Measurements from ENCODE around the gene CIDEC.
"Not testable (repeated sequence)": the region's sequence is repeated elsewhere in the genome, so short reads cannot be mapped to it uniquely, and the experiment has no call there.

CIDEC gene

GRCh38 chr3:9900965-9901415 is 20.9 kb upstream of the CIDEC start:
- not testable (repeated sequence) for DNase-seq

- DNase-seq: no peak
These were observed 19.3 kb upstream of the CIDEC start for GRCh38 chr3:9899289-9899791.

GRCh38 chr3:9898467-9899241 is 18.6 kb upstream of the CIDEC start:
- no peak for DNase-seq

- no peak for DNase-seq
These were observed 17.6 kb upstream of the CIDEC start for GRCh38 chr3:9897408-9898372.

GRCh38 chr3:9896755-9897407 is 16.8 kb upstream of the CIDEC start:
- DNase-seq: not testable (repeated sequence)

- DNase-seq: not testable (repeated sequence)
These were observed 15.7 kb upstream of the CIDEC start for GRCh38 chr3:9895715-9896114.

GRCh38 chr3:9893739-9894138 is 13.7 kb upstream of the CIDEC start:
- no peak for DNase-seq

GRCh38 chr3:9891072-9891622 is 11.1 kb upstream of the CIDEC start:
- DNase-seq: no peak

GRCh38 chr3:9890249-9891071 is 10.4 kb upstream of the CIDEC start, which contains the start of gene JAGN1:
Gene JAGN1 (plus strand): TSS chr3:9890610. CDS start chr3:9890723, 113 bp downstream.
- DNase-seq: peak; percentile 30

- no peak for DNase-seq
These were observed 9.4 kb upstream of the CIDEC start for GRCh38 chr3:9889405-9889804.

GRCh38 chr3:9888540-9888939 is 8.5 kb upstream of the CIDEC start:
- no peak for DNase-seq

- DNase-seq: peak; percentile 26
These were observed 7.4 kb upstream of the CIDEC start for GRCh38 chr3:9887480-9887879.

GRCh38 chr3:9886328-9886727 is 6.3 kb upstream of the CIDEC start:
- DNase-seq: no peak

GRCh38 chr3:9884555-9885165 is 4.6 kb upstream of the CIDEC start:
- no peak for DNase-seq

GRCh38 chr3:9883706-9884554 is 3.9 kb upstream of the CIDEC start:
- DNase-seq: no peak

- no peak for DNase-seq
These were observed 1.4 kb upstream of the CIDEC start for GRCh38 chr3:9881441-9881840.

GRCh38 chr3:9878700-9879099 is 1.4 kb downstream of the CIDEC start:
- no peak for DNase-seq

- DNase-seq: no peak
These were observed 3.1 kb downstream of the CIDEC start for GRCh38 chr3:9876991-9877390.

- DNase-seq: not testable (repeated sequence)
These were observed 3.8 kb downstream of the CIDEC start for GRCh38 chr3:9876255-9876654.

- DNase-seq: no peak
These were observed 4.6 kb downstream of the CIDEC start for GRCh38 chr3:9875448-9875847.

Measured in SIG-M5 (cell line).